HG02759 (cell line): ENCODE measurements around the gene ZNF546.

Experiments used
- ATAC-seq: cut with Tn5 transposase; IDR thresholded peaks from one replicate; pipeline ENCODE4 v1.9.1; 2021; ENCODE audit warnings: mild to moderate bottlenecking, moderate library complexity; ENCODE audit not compliant: unreplicated experiment

Gene ZNF546

GRCh38 chr19:40054632-40055031, 57.8 kb downstream of the ZNF546 start:
- no peak for ATAC-seq

GRCh38 chr19:40055049-40055448, 58.2 kb downstream of the ZNF546 start:
- ATAC-seq: no peak

DNA sequence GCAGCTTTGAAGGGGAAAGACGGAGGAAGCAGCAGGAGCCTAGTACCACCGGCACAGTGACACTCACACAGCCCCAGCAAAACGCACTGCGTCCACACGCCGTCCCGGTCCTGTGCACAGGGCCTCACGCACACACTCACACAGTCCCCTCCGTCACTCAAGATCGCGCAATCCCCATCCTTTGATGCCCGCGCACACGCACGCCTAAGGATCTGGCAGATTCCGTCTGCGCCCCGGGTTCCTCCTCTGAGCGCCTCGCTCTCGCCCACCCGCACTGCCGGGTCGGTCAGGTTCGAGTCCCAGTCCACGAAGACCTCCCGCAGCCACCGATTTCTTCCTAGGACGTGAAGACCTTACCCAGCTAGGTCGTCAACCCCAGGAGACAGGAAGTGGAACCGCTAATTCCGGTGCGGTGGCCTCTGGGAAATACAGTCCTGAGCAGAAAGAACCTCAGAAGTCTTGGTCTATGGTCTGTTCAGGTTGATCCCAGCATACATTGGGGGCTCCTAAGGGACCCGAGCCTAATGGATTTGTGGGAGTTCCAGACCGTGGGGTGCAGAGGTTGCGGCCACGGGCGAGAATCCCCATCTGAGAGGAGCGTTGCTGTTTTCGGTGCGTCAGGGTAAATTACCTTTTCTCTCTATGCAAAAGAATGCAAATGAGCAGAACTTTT, 59.1 kb downstream of the ZNF546 start, which contains the start of gene ZNF780B:
TSS of gene ZNF780B (minus strand) at position 400 of the 673 bp plus-strand sequence. CDS start 5,899 bp downstream, outside the sequence.
- ATAC-seq: peak; percentile 81

DNA sequence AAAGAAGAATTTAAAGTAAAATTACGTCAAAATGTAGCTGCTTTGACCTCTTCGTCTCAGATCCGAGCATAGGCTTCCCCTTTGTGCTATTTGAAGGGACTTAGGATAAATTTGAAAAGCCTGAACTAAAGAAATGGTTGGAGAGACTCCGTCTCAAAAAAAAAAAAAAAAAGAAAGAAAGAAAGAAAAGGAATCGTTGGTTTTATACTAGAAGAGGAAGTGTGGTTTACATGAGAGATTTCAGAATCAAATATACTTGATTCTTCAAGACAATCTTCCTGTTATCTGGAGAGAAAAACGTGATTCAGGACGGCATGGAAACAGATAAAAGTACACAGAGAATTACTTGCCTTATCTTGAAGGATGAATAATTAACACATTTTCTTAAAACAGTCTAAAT, 59.6 kb downstream of the ZNF546 start:
- no peak for ATAC-seq

DNA sequence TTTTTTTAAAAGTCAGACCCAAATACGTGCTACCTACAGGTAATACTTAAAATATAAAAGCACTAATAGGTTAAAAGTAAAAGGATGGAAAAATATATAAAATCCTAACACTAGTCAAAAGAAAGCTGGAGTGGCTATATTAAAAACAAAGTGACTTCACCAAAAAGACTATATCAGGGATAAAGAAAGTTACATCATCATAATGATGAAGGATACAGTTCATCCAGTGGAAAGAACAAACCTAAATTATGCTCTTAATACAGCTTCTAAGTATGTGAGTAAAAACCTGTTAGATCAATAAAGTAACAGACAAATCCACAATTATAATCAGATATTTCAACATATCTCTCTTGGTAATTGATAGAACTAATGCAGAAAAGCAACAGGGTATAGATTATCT, 60.3 kb downstream of the ZNF546 start:
- ATAC-seq: no peak

DNA sequence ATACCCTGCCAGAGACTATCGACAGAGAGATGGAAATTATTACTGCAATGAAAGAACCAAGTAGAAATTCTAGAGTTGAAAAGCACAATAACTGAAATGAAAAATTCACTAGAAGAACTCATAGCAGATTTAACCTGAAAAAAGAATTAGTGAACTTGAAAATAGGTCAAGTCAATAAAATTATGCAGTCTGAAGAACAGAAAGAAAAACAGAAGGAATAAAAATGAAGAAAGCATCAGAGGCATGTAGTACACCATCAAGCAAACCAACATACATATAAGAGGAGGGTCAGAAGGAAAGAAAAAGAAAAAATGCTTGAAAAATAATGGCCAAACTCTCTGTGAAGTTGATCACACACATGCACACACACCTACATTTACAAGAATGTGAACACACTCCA, 62.8 kb downstream of the ZNF546 start:
- ATAC-seq: no peak

DNA sequence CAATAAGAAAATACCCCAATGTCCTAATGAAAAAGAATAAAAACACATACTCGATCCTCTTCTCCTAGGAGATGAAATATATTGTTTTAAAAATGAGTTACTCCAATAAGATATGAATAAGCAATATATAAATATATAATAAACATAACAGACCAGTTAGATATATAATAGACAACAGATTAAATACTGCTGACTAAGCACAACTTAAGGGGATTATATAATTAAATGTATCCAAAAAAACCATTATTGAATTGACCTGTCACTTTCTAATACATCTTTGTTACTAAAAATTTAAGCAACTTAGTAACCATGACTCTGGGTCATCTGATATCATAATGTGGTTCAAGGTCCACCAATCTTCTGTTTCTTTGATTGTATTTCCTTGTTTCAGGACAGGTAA, 73.2 kb downstream of the ZNF546 start:
- ATAC-seq: no peak
